ENCODE measurements around the gene PLXNB2. TPM values are rescaled to one million over a fixed set of nuclear protein-coding genes. Genes with fewer than 3 reads are reported as not detected.

Gene PLXNB2
- total and polyA plus RNA-seq, 2 of the 4 experiments (the other 2 are of a cell fraction): 73.1 to 202 TPM

GRCh38 chr22:50261615-50262459, 45.6 kb downstream of the PLXNB2 start, which contains the start of gene MAPK12 (continued):
- TF ChIP-seq RAD21 (IDR thresholded peaks at IDR 0.05; ENCODE audit: low read length) (no peak), FOS (IDR thresholded peaks at IDR 0.05; ENCODE audit: low read depth, low read length) (no peak), CHD1 (IDR thresholded peaks at IDR 0.05; ENCODE audit: low read depth, low read length) (no peak)
